Karpas-422 (cell line): ENCODE measurements around the gene USH2A. TPM values are rescaled to one million over a fixed set of nuclear protein-coding genes. Genes with fewer than 3 reads are reported as not detected.

Experiments used
- DNase-seq: peaks from one replicate; pipeline ENCODE4 v3.0.0-alpha.2; 2015
- H2AFZ ChIP-seq: fragments of 200-600 bp; sonication (generic); 2 replicates; pipeline ENCODE4 v1.6.1; 2014; ENCODE audit warnings: antibody characterized with exemption, low read length, mixed read lengths
- H3K27ac ChIP-seq: fragments of 200-600 bp; sonication (generic); 2 replicates; pipeline ENCODE4 v1.5.1; 2014; ENCODE audit warnings: mild to moderate bottlenecking, low read length, moderate library complexity
- H3K27me3 ChIP-seq: fragments of 200-600 bp; sonication (generic); 2 replicates; pipeline ENCODE4 v1.6.1; 2014; ENCODE audit warnings: low read length, mixed read lengths
- H3K36me3 ChIP-seq: fragments of 200-600 bp; sonication (generic); 2 replicates; pipeline ENCODE4 v1.6.1; 2014; ENCODE audit warnings: low read length, mixed read lengths; ENCODE audit not compliant: insufficient read depth
- H3K4me1 ChIP-seq: fragments of 200-600 bp; sonication (generic); 2 replicates; pipeline ENCODE4 v1.6.1; 2014; ENCODE audit warnings: mild to moderate bottlenecking, low read length, mixed read lengths
- H3K4me2 ChIP-seq: fragments of 200-600 bp; sonication (generic); 2 replicates; pipeline ENCODE4 v1.6.1; 2014; ENCODE audit warnings: low read length, low read depth, mild to moderate bottlenecking; ENCODE audit not compliant: poor library complexity, severe bottlenecking
- H3K4me3 ChIP-seq: fragments of 200-600 bp; sonication (generic); 2 replicates; pipeline ENCODE4 v1.5.1; 2014; ENCODE audit warnings: mild to moderate bottlenecking, antibody characterized with exemption, low read length, mixed read lengths
- H3K79me2 ChIP-seq: fragments of 200-600 bp; sonication (generic); 2 replicates; pipeline ENCODE4 v1.6.1; 2014; ENCODE audit warnings: mild to moderate bottlenecking, low read length, mixed read lengths
- H3K9ac ChIP-seq: fragments of 200-600 bp; sonication (generic); 2 replicates; pipeline ENCODE4 v1.6.0; 2014; ENCODE audit warnings: low read length
- H3K9me2 ChIP-seq: fragments of 200-600 bp; sonication (generic), shearing (Covaris generic); replicated peaks from 2 replicates; pipeline ENCODE4 v1.6.0; 2014; ENCODE audit warnings: mild to moderate bottlenecking, low read length, moderate library complexity; ENCODE audit not compliant: insufficient read depth
- H3K9me3 ChIP-seq: fragments of 300-700, 200-600 bp; sonication (generic); 2 replicates; pipeline ENCODE4 v1.6.1; 2014; ENCODE audit warnings: low read length, mixed read lengths
- H4K20me1 ChIP-seq: fragments of 200-600 bp; sonication (generic); 2 replicates; pipeline ENCODE4 v1.6.1; 2014; ENCODE audit warnings: mild to moderate bottlenecking, antibody characterized with exemption, low read length, low read depth; ENCODE audit not compliant: insufficient read depth
- total RNA-seq: library from RNA; depleted of rRNA; stranded (reverse); fragments of >200 nt; shearing (Covaris generic); gene quantifications from 2 replicates; pipeline ENCODE4 v1.2.3, GENCODE V29; 2014; ENCODE audit warnings: low replicate concordance

The USH2A gene
- total RNA-seq, 1 experiment from 2014 or later: not detected

GRCh38 chr1:216207154-216207553 is 216.1 kb downstream of the USH2A start:
- H3K4me3 ChIP-seq: no peak overlapping the region
- H3K27me3 ChIP-seq: no peaks in the 10 kb centered on the region
- H3K9me3 ChIP-seq: no peaks in the 10 kb centered on the region
- no peaks in the 10 kb centered on the region for H3K4me1 ChIP-seq
- H3K27ac ChIP-seq: no peak overlapping the region
- H3K36me3 ChIP-seq: no peaks in the 10 kb centered on the region
- no peaks in the 10 kb centered on the region for H3K9me2 ChIP-seq
- H2AFZ ChIP-seq: no peak overlapping the region
- DNase-seq: no peak
- no peak overlapping the region for H3K4me2 ChIP-seq
- H3K79me2 ChIP-seq: no peaks in the 10 kb centered on the region
- no peak overlapping the region for H3K9ac ChIP-seq
- H4K20me1 ChIP-seq: no peaks in the 10 kb centered on the region

DNA sequence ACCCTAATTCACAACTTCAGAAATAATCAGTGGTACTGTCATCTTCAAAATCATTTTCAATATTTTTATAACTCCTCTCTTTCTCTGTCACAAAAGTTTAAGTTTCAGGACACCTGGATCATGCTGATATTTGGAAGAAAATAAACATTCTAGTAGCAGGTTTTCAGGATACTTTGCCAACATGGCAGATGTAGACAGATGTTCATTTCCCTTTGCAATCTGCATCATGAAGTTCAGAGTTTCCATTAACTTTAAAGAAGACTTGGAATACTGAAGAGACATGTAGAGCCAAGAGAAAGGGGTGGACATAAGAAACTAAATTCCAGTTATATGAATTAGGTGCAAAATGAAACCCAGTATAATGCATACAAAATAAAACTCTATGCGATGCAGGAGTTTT is 218.1 kb downstream of the USH2A start:
- no peak overlapping the region for H3K27ac ChIP-seq
- no peak overlapping the region for H3K9ac ChIP-seq
- no peak overlapping the region for H2AFZ ChIP-seq
- H3K4me3 ChIP-seq: no peak overlapping the region
- H3K9me3 ChIP-seq: no peaks in the 10 kb centered on the region
- no peak for DNase-seq
- H3K27me3 ChIP-seq: no peaks in the 10 kb centered on the region
- H3K4me1 ChIP-seq: no peaks in the 10 kb centered on the region
- H3K9me2 ChIP-seq: no peaks in the 10 kb centered on the region
- no peaks in the 10 kb centered on the region for H4K20me1 ChIP-seq
- no peaks in the 10 kb centered on the region for H3K36me3 ChIP-seq
- no peaks in the 10 kb centered on the region for H3K79me2 ChIP-seq
- H3K4me2 ChIP-seq: no peak overlapping the region

- Histone ChIP-seq H3K36me3 (no peaks in the 10 kb centered on the region), H3K4me1 (no peaks in the 10 kb centered on the region), H3K9me3 (no peaks in the 10 kb centered on the region), H3K9me2 (no peaks in the 10 kb centered on the region), H4K20me1 (no peaks in the 10 kb centered on the region), H3K79me2 (no peaks in the 10 kb centered on the region), H3K9ac (no peak overlapping the region), H2AFZ (no peak overlapping the region), H3K27ac (no peak overlapping the region), H3K4me2 (no peak overlapping the region), H3K27me3 (no peaks in the 10 kb centered on the region), H3K4me3 (no peak overlapping the region)
- no peak for DNase-seq
Observed at GRCh38 chr1:216201946-216202345, 221.3 kb downstream of the USH2A start.

GRCh38 chr1:216200941-216201340 is 222.3 kb downstream of the USH2A start:
- no peak for DNase-seq
- H3K4me2 ChIP-seq: no peak overlapping the region

GRCh38 chr1:216194721-216195120 is 228.5 kb downstream of the USH2A start:
- no peaks in the 10 kb centered on the region for H3K36me3 ChIP-seq
- H4K20me1 ChIP-seq: no peaks in the 10 kb centered on the region
- no peaks in the 10 kb centered on the region for H3K4me1 ChIP-seq
- H3K79me2 ChIP-seq: no peaks in the 10 kb centered on the region
- H3K9ac ChIP-seq: no peak overlapping the region
- H3K9me2 ChIP-seq: no peaks in the 10 kb centered on the region
- no peak overlapping the region for H3K4me3 ChIP-seq
- no peak overlapping the region for H3K4me2 ChIP-seq
- H2AFZ ChIP-seq: no peak overlapping the region
- no peaks in the 10 kb centered on the region for H3K9me3 ChIP-seq
- H3K27ac ChIP-seq: no peak overlapping the region
- no peaks in the 10 kb centered on the region for H3K27me3 ChIP-seq
- DNase-seq: no peak

More at GRCh38 chr1:216200941-216201340, 222.3 kb downstream of the USH2A start:
- Histone ChIP-seq H3K9ac (no peak overlapping the region), H3K36me3 (no peaks in the 10 kb centered on the region), H4K20me1 (no peaks in the 10 kb centered on the region), H3K27me3 (no peaks in the 10 kb centered on the region), H3K9me2 (no peaks in the 10 kb centered on the region), H3K79me2 (no peaks in the 10 kb centered on the region), H2AFZ (no peak overlapping the region), H3K9me3 (no peaks in the 10 kb centered on the region), H3K4me1 (no peaks in the 10 kb centered on the region), H3K27ac (no peak overlapping the region), H3K4me3 (no peak overlapping the region)

GRCh38 chr1:216193839-216194443 is 229.3 kb downstream of the USH2A start:
- no peaks in the 10 kb centered on the region for H3K9me2 ChIP-seq
- no peaks in the 10 kb centered on the region for H3K9me3 ChIP-seq
- peak; percentile 53 for DNase-seq
- H3K79me2 ChIP-seq: no peaks in the 10 kb centered on the region
- H3K4me2 ChIP-seq: no peak overlapping the region
- H3K9ac ChIP-seq: no peak overlapping the region
- no peak overlapping the region for H3K27ac ChIP-seq
- no peak overlapping the region for H3K4me3 ChIP-seq
- no peaks in the 10 kb centered on the region for H4K20me1 ChIP-seq
- no peak overlapping the region for H2AFZ ChIP-seq
- no peaks in the 10 kb centered on the region for H3K4me1 ChIP-seq
- no peaks in the 10 kb centered on the region for H3K36me3 ChIP-seq
- H3K27me3 ChIP-seq: no peaks in the 10 kb centered on the region

- Histone ChIP-seq H2AFZ (no peak overlapping the region), H3K4me1 (no peaks in the 10 kb centered on the region), H3K9me3 (no peaks in the 10 kb centered on the region), H3K4me2 (no peak overlapping the region), H3K9me2 (no peaks in the 10 kb centered on the region), H3K27ac (no peak overlapping the region), H3K27me3 (no peaks in the 10 kb centered on the region), H3K79me2 (no peaks in the 10 kb centered on the region), H3K4me3 (no peak overlapping the region), H3K36me3 (no peaks in the 10 kb centered on the region), H3K9ac (no peak overlapping the region), H4K20me1 (no peaks in the 10 kb centered on the region)
- DNase-seq: no peak
Observed at GRCh38 chr1:216190438-216190837, 232.8 kb downstream of the USH2A start.

DNA sequence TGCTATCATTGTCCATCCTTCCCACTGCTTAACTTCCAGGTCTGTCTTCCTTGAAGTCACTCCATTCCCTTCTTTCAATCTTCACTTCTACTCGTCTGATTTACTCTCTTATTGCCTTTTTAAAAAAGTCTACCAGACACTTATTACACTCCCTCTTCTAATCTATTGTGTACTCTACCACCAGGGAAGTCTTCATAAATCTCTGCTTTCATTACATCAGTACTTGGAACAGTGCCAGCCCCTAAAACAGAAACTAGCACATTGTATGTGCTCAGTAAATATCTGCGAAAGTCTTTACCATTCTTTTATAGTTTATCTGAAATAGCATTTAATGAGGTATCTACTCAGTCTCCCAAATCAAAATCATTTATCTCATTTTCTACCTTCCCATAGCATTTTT is 236.4 kb downstream of the USH2A start:
- Histone ChIP-seq H3K4me2 (no peak overlapping the region), H2AFZ (no peak overlapping the region)
- DNase-seq: peak; percentile 36

More for the DNA sequence above, 236.4 kb downstream of the USH2A start:
- H3K9ac ChIP-seq: no peak overlapping the region
- no peaks in the 10 kb centered on the region for H3K36me3 ChIP-seq
- no peak overlapping the region for H3K27ac ChIP-seq
- no peak overlapping the region for H3K4me3 ChIP-seq
- H4K20me1 ChIP-seq: no peaks in the 10 kb centered on the region
- no peaks in the 10 kb centered on the region for H3K79me2 ChIP-seq
- H3K9me2 ChIP-seq: no peaks in the 10 kb centered on the region
- H3K9me3 ChIP-seq: no peaks in the 10 kb centered on the region
- no peaks in the 10 kb centered on the region for H3K4me1 ChIP-seq
- no peaks in the 10 kb centered on the region for H3K27me3 ChIP-seq
